ENCODE results near the gene PGAM5.

GRCh38 chr12:132728502-132728901 is 17.9 kb downstream of the PGAM5 start:
- TF ChIP-seq CTCF (IDR thresholded peaks at IDR 0.05): no peak
- no peak for TF ChIP-seq POLR2AphosphoS5 (IDR thresholded peaks at IDR 0.05)

Data from gastroesophageal sphincter (tissue), 3 donors.